ENCODE data around the gene VTI1A. TPM values are rescaled to one million over a fixed set of nuclear protein-coding genes. Genes with fewer than 3 reads are reported as not detected.
A peak's percentile ranks its signal among the peaks of the same experiment; 100 is the strongest.

VTI1A gene
- total RNA-seq, 1 donor from 2014 or later: 29.7 TPM

- Histone ChIP-seq H3K27ac (no peak overlapping the region), H3K27me3 (no peaks in the 10 kb centered on the region), H3K9me3 (no peaks in the 10 kb centered on the region), H3K4me1 (no peaks in the 10 kb centered on the region), H3K4me3 (no peak overlapping the region), H3K36me3 (peaks cover 45% of the 10 kb centered on the region)
- no peak for ATAC-seq
- TF ChIP-seq, protein P1, sequence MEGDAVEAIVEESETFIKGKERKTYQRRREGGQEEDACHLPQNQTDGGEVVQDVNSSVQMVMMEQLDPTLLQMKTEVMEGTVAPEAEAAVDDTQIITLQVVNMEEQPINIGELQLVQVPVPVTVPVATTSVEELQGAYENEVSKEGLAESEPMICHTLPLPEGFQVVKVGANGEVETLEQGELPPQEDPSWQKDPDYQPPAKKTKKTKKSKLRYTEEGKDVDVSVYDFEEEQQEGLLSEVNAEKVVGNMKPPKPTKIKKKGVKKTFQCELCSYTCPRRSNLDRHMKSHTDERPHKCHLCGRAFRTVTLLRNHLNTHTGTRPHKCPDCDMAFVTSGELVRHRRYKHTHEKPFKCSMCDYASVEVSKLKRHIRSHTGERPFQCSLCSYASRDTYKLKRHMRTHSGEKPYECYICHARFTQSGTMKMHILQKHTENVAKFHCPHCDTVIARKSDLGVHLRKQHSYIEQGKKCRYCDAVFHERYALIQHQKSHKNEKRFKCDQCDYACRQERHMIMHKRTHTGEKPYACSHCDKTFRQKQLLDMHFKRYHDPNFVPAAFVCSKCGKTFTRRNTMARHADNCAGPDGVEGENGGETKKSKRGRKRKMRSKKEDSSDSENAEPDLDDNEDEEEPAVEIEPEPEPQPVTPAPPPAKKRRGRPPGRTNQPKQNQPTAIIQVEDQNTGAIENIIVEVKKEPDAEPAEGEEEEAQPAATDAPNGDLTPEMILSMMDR (IDR thresholded peaks at IDR 0.05): no peak
- DNase-seq: no peak
- intact Hi-C loops (cut with DNase I): no loop called here
Observed at GRCh38 chr10:112465299-112465883, 18.4 kb downstream of the VTI1A start.

DNA sequence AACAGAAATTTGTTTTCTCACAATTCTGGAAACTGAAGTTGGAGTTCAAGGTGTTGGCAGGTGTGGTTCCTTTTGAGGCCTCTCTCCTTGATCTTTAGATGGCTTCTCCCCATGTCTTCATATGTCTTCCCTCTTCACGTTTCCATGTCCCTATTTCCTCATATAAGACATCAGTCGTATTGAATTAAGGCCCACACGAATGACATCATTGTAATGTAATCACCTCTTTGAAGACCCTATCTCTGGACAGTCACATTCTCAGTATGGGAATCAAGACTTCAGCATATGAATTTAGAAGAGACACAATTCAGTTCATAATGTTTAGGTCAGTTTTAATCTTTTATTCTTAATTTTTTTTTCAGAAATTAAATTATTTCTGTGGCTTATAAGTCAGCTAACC is 19.8 kb downstream of the VTI1A start:
- Histone ChIP-seq H3K27ac (no peak overlapping the region), H3K36me3 (peaks cover 36% of the 10 kb centered on the region), H3K4me3 (no peak overlapping the region), H3K27me3 (no peaks in the 10 kb centered on the region), H3K4me1 (no peaks in the 10 kb centered on the region), H3K9me3 (no peaks in the 10 kb centered on the region)
- DNase-seq (no peak), ATAC-seq (no peak)
- TF ChIP-seq, protein P1 (IDR thresholded peaks at IDR 0.05): no peak
- intact Hi-C loops (cut with DNase I): no loop called here

GRCh38 chr10:112467541-112468075 is 20.6 kb downstream of the VTI1A start:
- ATAC-seq: no peak
- Histone ChIP-seq H3K27ac (no peak overlapping the region), H3K9me3 (no peaks in the 10 kb centered on the region), H3K27me3 (no peaks in the 10 kb centered on the region), H3K4me3 (no peak overlapping the region), H3K4me1 (no peaks in the 10 kb centered on the region), H3K36me3 (peaks cover 36% of the 10 kb centered on the region)
- TF ChIP-seq, protein P1 (IDR thresholded peaks at IDR 0.05): no peak
- intact Hi-C loops (cut with DNase I): no loop called here
- DNase-seq: no peak

GRCh38 chr10:112471878-112472487 is 25.0 kb downstream of the VTI1A start:
- Histone ChIP-seq H3K4me3 (no peak overlapping the region), H3K27me3 (no peaks in the 10 kb centered on the region), H3K4me1 (no peaks in the 10 kb centered on the region), H3K27ac (no peak overlapping the region), H3K9me3 (no peaks in the 10 kb centered on the region), H3K36me3 (peaks cover 13% of the 10 kb centered on the region)
- intact Hi-C loops (cut with DNase I): no loop called here
- TF ChIP-seq, protein P1 (IDR thresholded peaks at IDR 0.05): peak; percentile 74
- DNase-seq (no peak), ATAC-seq (peak; percentile 89)

GRCh38 chr10:112475575-112476218 is 28.7 kb downstream of the VTI1A start:
- TF ChIP-seq, protein P1 (IDR thresholded peaks at IDR 0.05): peak; percentile 40
- Histone ChIP-seq H3K4me1 (no peaks in the 10 kb centered on the region), H3K27me3 (no peaks in the 10 kb centered on the region), H3K4me3 (no peak overlapping the region), H3K27ac (no peak overlapping the region), H3K36me3 (no peaks in the 10 kb centered on the region), H3K9me3 (no peaks in the 10 kb centered on the region)
- no peak for DNase-seq
- ATAC-seq: no peak
- intact Hi-C loops (cut with DNase I): no loop called here

Data from upper lobe of right lung (tissue), 1 donor.